ENCODE results near the gene ZBTB7C. TPM values are rescaled to one million over a fixed set of nuclear protein-coding genes. Genes with fewer than 3 reads are reported as not detected.
"Not testable (repeated sequence)": the region's sequence is repeated elsewhere in the genome, so short reads cannot be mapped to it uniquely, and the experiment has no call there.

ZBTB7C gene
- total and polyA plus RNA-seq, 8 donors: 3.0 to 47.8 (median 19.3) TPM

- no peak for DNase-seq
- no peaks in the 10 kb centered on the region for H3K36me3 ChIP-seq
- H3K4me1 ChIP-seq: peaks cover 0 to 24% (median 7%) of the 10 kb centered on the region in 4 donors
- H3K9me3 ChIP-seq: no peaks in the 10 kb centered on the region
- no peak for TF ChIP-seq POLR2A (IDR thresholded peaks at IDR 0.05)
- no peak for TF ChIP-seq POLR2AphosphoS5 (IDR thresholded peaks at IDR 0.05)
- TF ChIP-seq EP300 (IDR thresholded peaks at IDR 0.05): no peak
- TF ChIP-seq, protein P1, sequence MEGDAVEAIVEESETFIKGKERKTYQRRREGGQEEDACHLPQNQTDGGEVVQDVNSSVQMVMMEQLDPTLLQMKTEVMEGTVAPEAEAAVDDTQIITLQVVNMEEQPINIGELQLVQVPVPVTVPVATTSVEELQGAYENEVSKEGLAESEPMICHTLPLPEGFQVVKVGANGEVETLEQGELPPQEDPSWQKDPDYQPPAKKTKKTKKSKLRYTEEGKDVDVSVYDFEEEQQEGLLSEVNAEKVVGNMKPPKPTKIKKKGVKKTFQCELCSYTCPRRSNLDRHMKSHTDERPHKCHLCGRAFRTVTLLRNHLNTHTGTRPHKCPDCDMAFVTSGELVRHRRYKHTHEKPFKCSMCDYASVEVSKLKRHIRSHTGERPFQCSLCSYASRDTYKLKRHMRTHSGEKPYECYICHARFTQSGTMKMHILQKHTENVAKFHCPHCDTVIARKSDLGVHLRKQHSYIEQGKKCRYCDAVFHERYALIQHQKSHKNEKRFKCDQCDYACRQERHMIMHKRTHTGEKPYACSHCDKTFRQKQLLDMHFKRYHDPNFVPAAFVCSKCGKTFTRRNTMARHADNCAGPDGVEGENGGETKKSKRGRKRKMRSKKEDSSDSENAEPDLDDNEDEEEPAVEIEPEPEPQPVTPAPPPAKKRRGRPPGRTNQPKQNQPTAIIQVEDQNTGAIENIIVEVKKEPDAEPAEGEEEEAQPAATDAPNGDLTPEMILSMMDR (IDR thresholded peaks at IDR 0.05): no peak
- H3K27me3 ChIP-seq: no peaks in the 10 kb centered on the region
- no peak overlapping the region for H3K4me3 ChIP-seq
- WGBS, 5 donors: 62 to 79% (median 76%) methylated on average over 3 to 4 of the region's 4 CpGs
- no peak overlapping the region for H3K27ac ChIP-seq
- intact Hi-C loops (cut with DNase I; ENCODE audit: low total_unique reads): no loop called here
Observed at GRCh38 chr18:48292782-48293424, 116.3 kb downstream of the ZBTB7C start.

DNA sequence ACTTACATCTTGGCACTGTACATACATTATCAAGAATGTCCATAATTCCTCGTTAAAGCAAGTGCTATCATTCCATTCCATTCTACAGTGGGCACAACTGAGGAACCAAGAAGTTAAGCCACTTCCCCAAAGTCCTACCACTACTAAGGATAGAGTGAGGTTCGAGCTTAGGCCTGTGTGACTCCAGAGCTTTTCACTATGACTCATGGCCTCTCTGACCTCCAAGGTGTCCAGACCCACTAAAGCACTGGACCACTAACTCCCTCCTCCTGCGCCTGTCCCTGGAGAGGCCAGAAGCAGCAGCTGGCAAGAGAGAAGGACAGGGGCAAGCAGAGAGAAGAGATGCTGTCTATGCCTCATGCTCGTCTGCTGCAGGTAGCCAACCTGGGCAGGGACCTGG, 117.0 kb downstream of the ZBTB7C start:
- no peaks in the 10 kb centered on the region for H3K27me3 ChIP-seq
- H3K9me3 ChIP-seq: no peaks in the 10 kb centered on the region
- peaks cover 0 to 24% (median 7%) of the 10 kb centered on the region in 4 donors for H3K4me1 ChIP-seq
- intact Hi-C loops (cut with DNase I; ENCODE audit: low total_unique reads): no loop called here
- WGBS, 5 donors: 87 to 92% (median 89%) methylated on average over 4 of the region's 4 CpGs
- no peak overlapping the region for H3K4me3 ChIP-seq
- H3K36me3 ChIP-seq: no peaks in the 10 kb centered on the region
- no peak overlapping the region for H3K27ac ChIP-seq
- no peak for TF ChIP-seq POLR2A (IDR thresholded peaks at IDR 0.05)
- TF ChIP-seq, protein P1 (IDR thresholded peaks at IDR 0.05): no peak
- DNase-seq: no peak

GRCh38 chr18:48290162-48290926, 118.8 kb downstream of the ZBTB7C start:
- 82 to 92% (median 88%) methylated on average over 12 to 13 of the region's 13 CpGs for WGBS, 5 donors
- no peak for TF ChIP-seq POLR2A (IDR thresholded peaks at IDR 0.05)
- TF ChIP-seq EP300 (IDR thresholded peaks at IDR 0.05): no peak
- no peak for TF ChIP-seq POLR2AphosphoS5 (IDR thresholded peaks at IDR 0.05)
- TF ChIP-seq, protein P1 (IDR thresholded peaks at IDR 0.05): no peak
- Histone ChIP-seq H3K36me3 (no peaks in the 10 kb centered on the region), H3K4me3 (no peak overlapping the region), H3K27ac (no peak overlapping the region), H3K27me3 (no peaks in the 10 kb centered on the region), H3K4me1 (peaks cover 0 to 17% (median 7%) of the 10 kb centered on the region in 4 donors), H3K9me3 (peaks cover 0 to 2% (median 0%) of the 10 kb centered on the region in 4 donors)
- intact Hi-C loops (cut with DNase I; ENCODE audit: low total_unique reads): no loop called here
- no peak for DNase-seq

DNA sequence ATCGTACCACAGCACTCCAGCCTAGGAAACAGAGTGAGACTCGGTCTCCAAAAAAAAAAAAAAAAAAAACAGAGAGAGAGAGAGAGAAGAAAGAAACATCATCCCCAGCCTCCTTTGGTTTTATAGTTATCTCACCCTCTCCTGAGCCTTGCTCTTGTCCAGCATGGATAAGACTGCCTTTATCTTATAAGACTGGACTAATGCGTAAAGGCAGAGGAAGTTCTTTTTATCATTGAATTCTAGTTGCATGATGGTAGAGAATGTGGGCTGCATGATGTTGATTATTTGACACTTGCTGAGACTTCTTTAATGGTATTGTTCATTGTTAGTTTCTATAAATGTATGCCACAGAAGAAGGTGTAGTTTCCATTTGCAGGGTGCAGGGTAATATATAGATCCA, 124.4 kb downstream of the ZBTB7C start:
- Histone ChIP-seq H3K4me1 (no peaks in the 10 kb centered on the region), H3K27ac (no peak overlapping the region), H3K4me3 (no peak overlapping the region), H3K36me3 (no peaks in the 10 kb centered on the region), H3K27me3 (no peaks in the 10 kb centered on the region), H3K9me3 (peaks cover 0 to 4% (median 0%) of the 10 kb centered on the region in 4 donors)
- DNase-seq: no peak
- TF ChIP-seq EP300 (IDR thresholded peaks at IDR 0.05) (no peak), POLR2A (IDR thresholded peaks at IDR 0.05) (no peak), POLR2AphosphoS5 (IDR thresholded peaks at IDR 0.05) (no peak)
- TF ChIP-seq, protein P1 (IDR thresholded peaks at IDR 0.05): no peak
- 86 to 96% (median 96%) methylated on average over 3 of the region's 3 CpGs for WGBS, 5 donors
- intact Hi-C loops (cut with DNase I; ENCODE audit: low total_unique reads): no loop called here

GRCh38 chr18:48284011-48284410, 125.2 kb downstream of the ZBTB7C start:
- WGBS, 5 donors: 81 to 96% (median 93%) methylated on average over 5 of the region's 5 CpGs
- H3K27me3 ChIP-seq; H3K4me1 ChIP-seq; H3K4me3 ChIP-seq; intact Hi-C loops (cut with DNase I; ENCODE audit: low total_unique reads); H3K36me3 ChIP-seq; H3K9me3 ChIP-seq; H3K27ac ChIP-seq; DNase-seq: not testable (repeated sequence)

- intact Hi-C loops (cut with DNase I; ENCODE audit: low total_unique reads); H3K36me3 ChIP-seq; H3K27me3 ChIP-seq; DNase-seq; H3K27ac ChIP-seq; H3K4me3 ChIP-seq; H3K4me1 ChIP-seq; H3K9me3 ChIP-seq: not testable (repeated sequence)
Observed at GRCh38 chr18:48281460-48281859, 127.7 kb downstream of the ZBTB7C start.
